Measurements from ENCODE around the gene SNAP47. TPM values are rescaled to one million over a fixed set of nuclear protein-coding genes. Genes with fewer than 3 reads are reported as not detected.

The SNAP47 gene
- total RNA-seq, 2 donors from 2014 or later: 51.6 to 74.7 TPM

DNA sequence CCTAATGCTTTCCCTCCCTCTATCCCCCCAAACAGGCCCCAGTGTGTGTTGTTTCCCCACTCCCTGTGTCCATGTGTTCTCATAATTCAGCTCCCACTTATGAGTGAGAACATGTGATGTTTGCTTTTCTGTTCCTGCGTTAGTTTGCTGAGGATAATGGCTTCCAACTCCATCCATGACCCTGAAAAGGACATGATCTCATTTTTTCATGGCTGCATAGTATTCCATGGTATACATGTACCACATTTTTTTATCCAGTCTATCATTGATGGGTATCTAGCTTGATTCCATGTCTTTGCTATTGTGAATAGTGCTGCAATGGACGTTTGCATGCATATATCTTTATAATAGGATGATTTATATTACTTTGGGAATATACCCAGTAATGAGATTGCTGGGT is 89.0 kb downstream of the SNAP47 start:
- Histone ChIP-seq H3K9me3 (no peaks in the 10 kb centered on the region), H3K27ac (no peak overlapping the region), H3K4me1 (replicated peaks) (no peaks in the 10 kb centered on the region), H3K36me3 (no peaks in the 10 kb centered on the region), H3K4me3 (no peak overlapping the region), H3K27me3 (replicated peaks; ENCODE audit: insufficient read depth) (no peaks in the 10 kb centered on the region)
- no peak for DNase-seq (ENCODE audit: low spot score)
- 37% methylated on average over 2 of the region's 2 CpGs for WGBS
- intact Hi-C loops (cut with DNase I): no loop called here
- TF ChIP-seq POLR2AphosphoS5 (IDR thresholded peaks at IDR 0.05): no peak

DNA sequence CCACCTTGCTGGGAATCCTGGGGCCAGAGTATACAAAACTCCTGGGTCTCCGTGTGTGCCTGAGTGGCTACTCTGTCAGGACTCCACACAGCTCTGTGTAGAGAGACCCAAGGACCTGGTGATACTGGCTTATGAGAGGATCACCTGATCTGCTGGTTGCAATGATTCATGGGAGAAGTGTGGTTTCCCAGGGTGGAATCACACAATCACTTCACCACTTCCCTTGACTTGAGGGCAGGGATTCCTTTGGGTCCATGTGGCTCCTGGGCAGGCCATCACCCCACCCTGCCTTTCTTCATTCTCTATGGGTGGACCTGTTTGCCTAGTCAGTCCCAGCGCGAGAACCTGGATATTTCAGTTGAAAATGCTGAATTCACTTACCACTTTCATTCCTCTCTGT is 93.6 kb downstream of the SNAP47 start:
- TF ChIP-seq POLR2AphosphoS5 (IDR thresholded peaks at IDR 0.05) (no peak), POLR2A (IDR thresholded peaks at IDR 0.05) (no peak)
- TF ChIP-seq, protein P1, sequence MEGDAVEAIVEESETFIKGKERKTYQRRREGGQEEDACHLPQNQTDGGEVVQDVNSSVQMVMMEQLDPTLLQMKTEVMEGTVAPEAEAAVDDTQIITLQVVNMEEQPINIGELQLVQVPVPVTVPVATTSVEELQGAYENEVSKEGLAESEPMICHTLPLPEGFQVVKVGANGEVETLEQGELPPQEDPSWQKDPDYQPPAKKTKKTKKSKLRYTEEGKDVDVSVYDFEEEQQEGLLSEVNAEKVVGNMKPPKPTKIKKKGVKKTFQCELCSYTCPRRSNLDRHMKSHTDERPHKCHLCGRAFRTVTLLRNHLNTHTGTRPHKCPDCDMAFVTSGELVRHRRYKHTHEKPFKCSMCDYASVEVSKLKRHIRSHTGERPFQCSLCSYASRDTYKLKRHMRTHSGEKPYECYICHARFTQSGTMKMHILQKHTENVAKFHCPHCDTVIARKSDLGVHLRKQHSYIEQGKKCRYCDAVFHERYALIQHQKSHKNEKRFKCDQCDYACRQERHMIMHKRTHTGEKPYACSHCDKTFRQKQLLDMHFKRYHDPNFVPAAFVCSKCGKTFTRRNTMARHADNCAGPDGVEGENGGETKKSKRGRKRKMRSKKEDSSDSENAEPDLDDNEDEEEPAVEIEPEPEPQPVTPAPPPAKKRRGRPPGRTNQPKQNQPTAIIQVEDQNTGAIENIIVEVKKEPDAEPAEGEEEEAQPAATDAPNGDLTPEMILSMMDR (IDR thresholded peaks at IDR 0.05): no peak
- Histone ChIP-seq H3K4me1 (replicated peaks) (no peaks in the 10 kb centered on the region), H3K27ac (no peak overlapping the region), H3K9me3 (no peaks in the 10 kb centered on the region), H3K27me3 (replicated peaks; ENCODE audit: insufficient read depth) (no peaks in the 10 kb centered on the region), H3K4me3 (no peak overlapping the region), H3K36me3 (no peaks in the 10 kb centered on the region)
- WGBS: 76% methylated on average over 3 of the region's 3 CpGs
- intact Hi-C loops (cut with DNase I): no loop called here
- no peak for DNase-seq (ENCODE audit: low spot score)

Other genes starting within 250 kb of the SNAP47 start
- 10 to 100 TPM; 17.0 to 21.4 TPM for gene ZNF678, start 171.9 kb upstream of the SNAP47 start, total RNA-seq
- gene JMJD4, start 133 bp upstream of the SNAP47 start, total RNA-seq: 10 to 100 TPM; 29.8 to 38.3 TPM
- gene PRSS38, start 80.2 kb downstream of the SNAP47 start, total RNA-seq: 1 to 10 TPM in 1 of 2 donors, not detected in 1; 3.0 TPM
- 1 to 10 TPM; 1.4 to 2.0 TPM for gene WNT9A, start 212.5 kb downstream of the SNAP47 start, total RNA-seq

All from prostate gland (tissue), 2 donors.